ENCODE results near the gene SETD7.
"Not testable (repeated sequence)": the region's sequence is repeated elsewhere in the genome, so short reads cannot be mapped to it uniquely, and the experiment has no call there.

SETD7 gene

GRCh38 chr4:139506774-139507173 lies 49.2 kb downstream of the SETD7 start:
- DNase-seq: no peak

GRCh38 chr4:139503622-139504166 lies 52.3 kb downstream of the SETD7 start:
- no peak for DNase-seq

GRCh38 chr4:139501927-139502899 lies 53.8 kb downstream of the SETD7 start:
- DNase-seq: no peak

- DNase-seq: no peak
Measured at GRCh38 chr4:139501527-139501926, 54.5 kb downstream of the SETD7 start.

- no peak for DNase-seq
Measured at GRCh38 chr4:139501117-139501516, 54.9 kb downstream of the SETD7 start.

- no peak for DNase-seq
Measured at GRCh38 chr4:139499186-139499585, 56.8 kb downstream of the SETD7 start.

- no peak for DNase-seq
Measured at GRCh38 chr4:139493176-139493575, 62.8 kb downstream of the SETD7 start.

- no peak for DNase-seq
Measured at GRCh38 chr4:139492429-139492828, 63.6 kb downstream of the SETD7 start.

GRCh38 chr4:139489638-139490037 lies 66.4 kb downstream of the SETD7 start:
- DNase-seq: no peak

GRCh38 chr4:139488442-139488841 lies 67.6 kb downstream of the SETD7 start:
- no peak for DNase-seq

- no peak for DNase-seq
Measured at GRCh38 chr4:139484783-139485311, 71.2 kb downstream of the SETD7 start.

GRCh38 chr4:139483000-139483399 lies 73.0 kb downstream of the SETD7 start:
- no peak for DNase-seq

GRCh38 chr4:139481465-139481864 lies 74.6 kb downstream of the SETD7 start:
- DNase-seq: no peak

- DNase-seq: no peak
Measured at GRCh38 chr4:139476363-139476762, 79.7 kb downstream of the SETD7 start.

- no peak for DNase-seq
Measured at GRCh38 chr4:139472852-139473251, 83.2 kb downstream of the SETD7 start.

- no peak for DNase-seq
Measured at GRCh38 chr4:139470997-139471665, 84.9 kb downstream of the SETD7 start.

- no peak for DNase-seq
Measured at GRCh38 chr4:139470295-139470694, 85.7 kb downstream of the SETD7 start.

- DNase-seq: no peak
Measured at GRCh38 chr4:139469869-139470268, 86.2 kb downstream of the SETD7 start.

GRCh38 chr4:139469216-139469615 lies 86.8 kb downstream of the SETD7 start:
- no peak for DNase-seq

GRCh38 chr4:139468756-139469155 lies 87.3 kb downstream of the SETD7 start:
- not testable (repeated sequence) for DNase-seq

- DNase-seq: no peak
Measured at GRCh38 chr4:139465922-139466321, 90.1 kb downstream of the SETD7 start.

GRCh38 chr4:139464512-139464911 lies 91.5 kb downstream of the SETD7 start:
- DNase-seq: not testable (repeated sequence)

GRCh38 chr4:139461022-139461628 lies 94.9 kb downstream of the SETD7 start:
- no peak for DNase-seq

Measured in NCI-H1694 treated with DMSO at 0.1 percent for 48 hours (cell line).